ENCODE measurements around the gene NXT2.
"Not testable (repeated sequence)": the region's sequence is repeated elsewhere in the genome, so short reads cannot be mapped to it uniquely, and the experiment has no call there.

NXT2 gene

DNA sequence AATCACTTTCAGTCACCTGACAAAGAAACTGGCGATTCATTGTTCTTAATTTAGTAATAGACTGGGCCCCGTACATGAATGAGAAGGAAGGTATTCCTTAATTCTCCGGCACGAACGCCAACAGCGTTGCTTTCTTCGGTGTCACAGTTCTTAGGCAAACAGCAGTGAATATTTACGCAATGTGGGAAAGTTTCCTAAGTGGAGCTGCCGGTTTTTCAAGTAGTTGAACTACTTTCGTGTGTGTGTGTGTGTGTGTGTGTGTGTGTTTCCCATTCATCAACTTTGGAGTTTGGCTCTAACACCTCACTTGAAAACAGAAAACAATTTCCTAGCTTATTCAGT lies 651 bp downstream of the NXT2 start:
- Histone ChIP-seq H3K9me3 (ENCODE audit: insufficient read depth, low read length) (no peaks in the 10 kb centered on the region), H3K4me2 (ENCODE audit: low read depth, low read length, poor library complexity, severe bottlenecking) (peak overlapping the region; percentile 68), H3K9me2 (replicated peaks; ENCODE audit: insufficient read depth, low read length) (no peaks in the 10 kb centered on the region), H4K20me1 (ENCODE audit: low read depth, low read length) (no peaks in the 10 kb centered on the region), H3K27me3 (ENCODE audit: low read length) (no peaks in the 10 kb centered on the region), H3F3A (ENCODE audit: insufficient read depth) (no peaks in the 10 kb centered on the region), H2AFZ (ENCODE audit: low read depth, low read length, severe bottlenecking) (peak overlapping the region; percentile 85), H3K79me2 (ENCODE audit: insufficient read depth, low read length) (no peaks in the 10 kb centered on the region; the same call in 1 of the 2 replicates), H3K4me3 (ENCODE audit: insufficient read depth, low read length, poor library complexity, severe bottlenecking) (peak overlapping the region; percentile 87), H3K27ac (ENCODE audit: low read depth, low read length) (no peak overlapping the region), H3K36me3 (ENCODE audit: low read length) (no peaks in the 10 kb centered on the region), H3K9ac (ENCODE audit: low read length) (peak overlapping the region; percentile 69)
- TF ChIP-seq, protein P1, sequence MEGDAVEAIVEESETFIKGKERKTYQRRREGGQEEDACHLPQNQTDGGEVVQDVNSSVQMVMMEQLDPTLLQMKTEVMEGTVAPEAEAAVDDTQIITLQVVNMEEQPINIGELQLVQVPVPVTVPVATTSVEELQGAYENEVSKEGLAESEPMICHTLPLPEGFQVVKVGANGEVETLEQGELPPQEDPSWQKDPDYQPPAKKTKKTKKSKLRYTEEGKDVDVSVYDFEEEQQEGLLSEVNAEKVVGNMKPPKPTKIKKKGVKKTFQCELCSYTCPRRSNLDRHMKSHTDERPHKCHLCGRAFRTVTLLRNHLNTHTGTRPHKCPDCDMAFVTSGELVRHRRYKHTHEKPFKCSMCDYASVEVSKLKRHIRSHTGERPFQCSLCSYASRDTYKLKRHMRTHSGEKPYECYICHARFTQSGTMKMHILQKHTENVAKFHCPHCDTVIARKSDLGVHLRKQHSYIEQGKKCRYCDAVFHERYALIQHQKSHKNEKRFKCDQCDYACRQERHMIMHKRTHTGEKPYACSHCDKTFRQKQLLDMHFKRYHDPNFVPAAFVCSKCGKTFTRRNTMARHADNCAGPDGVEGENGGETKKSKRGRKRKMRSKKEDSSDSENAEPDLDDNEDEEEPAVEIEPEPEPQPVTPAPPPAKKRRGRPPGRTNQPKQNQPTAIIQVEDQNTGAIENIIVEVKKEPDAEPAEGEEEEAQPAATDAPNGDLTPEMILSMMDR (IDR thresholded peaks at IDR 0.05; ENCODE audit: insufficient read depth, low read length, poor library complexity, severe bottlenecking) = no peak
- TF ChIP-seq EZH2phosphoT487 (conservative IDR thresholded peaks at IDR 0.05; ENCODE audit: low read length) = no peak

DNA sequence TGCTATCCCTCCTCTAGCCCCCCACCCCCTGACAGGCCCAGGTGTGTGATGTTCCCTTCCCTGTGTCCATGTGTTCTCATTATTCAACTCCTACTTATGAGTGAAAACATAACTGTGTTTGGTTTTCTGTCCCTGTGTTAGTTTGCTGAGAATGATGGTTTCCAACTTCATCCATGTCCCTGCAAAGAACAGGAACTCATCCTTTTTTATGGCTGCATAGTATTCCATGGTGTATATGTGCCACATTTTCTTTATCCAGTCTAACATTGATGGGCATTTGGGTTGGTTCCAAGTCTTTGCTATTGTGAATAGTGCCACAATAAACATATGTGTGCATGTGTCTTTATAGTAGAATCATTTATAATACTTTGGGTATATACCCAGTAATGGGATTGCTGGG lies 2.4 kb downstream of the NXT2 start:
- not testable (repeated sequence) for H3K36me3 ChIP-seq (ENCODE audit: low read length); H3K9me3 ChIP-seq (ENCODE audit: insufficient read depth, low read length); H3F3A ChIP-seq (ENCODE audit: insufficient read depth); H3K27me3 ChIP-seq (ENCODE audit: low read length); H3K9me2 ChIP-seq (replicated peaks; ENCODE audit: insufficient read depth, low read length); H3K4me3 ChIP-seq (ENCODE audit: insufficient read depth, low read length, poor library complexity, severe bottlenecking); H3K79me2 ChIP-seq (ENCODE audit: insufficient read depth, low read length); H4K20me1 ChIP-seq (ENCODE audit: low read depth, low read length); H3K9ac ChIP-seq (ENCODE audit: low read length); H3K27ac ChIP-seq (ENCODE audit: low read depth, low read length); H2AFZ ChIP-seq (ENCODE audit: low read depth, low read length, severe bottlenecking); H3K4me2 ChIP-seq (ENCODE audit: low read depth, low read length, poor library complexity, severe bottlenecking)

DNA sequence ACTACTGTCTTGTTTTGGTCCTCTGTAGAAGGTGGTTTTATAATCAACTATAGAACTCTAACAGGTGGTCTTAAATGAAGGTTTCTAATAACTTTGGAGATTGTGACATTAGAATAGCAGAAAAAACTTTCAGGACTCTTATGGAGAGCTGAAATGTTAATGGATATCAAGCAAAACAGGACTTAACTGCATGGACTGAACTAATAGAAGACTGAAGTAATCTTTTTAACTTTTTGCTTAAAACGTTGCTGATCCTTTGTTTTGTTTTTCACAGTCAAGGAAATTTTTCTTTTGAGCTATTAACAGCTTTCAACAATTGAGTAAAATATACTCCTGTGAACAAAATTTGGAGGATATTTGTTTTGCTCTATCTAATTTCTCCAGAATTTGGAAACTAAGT lies 17.2 kb downstream of the NXT2 start:
- TF ChIP-seq, protein P1 (IDR thresholded peaks at IDR 0.05; ENCODE audit: insufficient read depth, low read length, poor library complexity, severe bottlenecking) = no peak
- no peak for TF ChIP-seq EZH2phosphoT487 (conservative IDR thresholded peaks at IDR 0.05; ENCODE audit: low read length)
- Histone ChIP-seq H3K27ac (ENCODE audit: low read depth, low read length) (no peak overlapping the region), H3K79me2 (ENCODE audit: insufficient read depth, low read length) (no peaks in the 10 kb centered on the region), H3F3A (ENCODE audit: insufficient read depth) (no peaks in the 10 kb centered on the region), H3K4me3 (ENCODE audit: insufficient read depth, low read length, poor library complexity, severe bottlenecking) (no peak overlapping the region), H3K36me3 (ENCODE audit: low read length) (no peaks in the 10 kb centered on the region), H3K9me2 (replicated peaks; ENCODE audit: insufficient read depth, low read length) (no peaks in the 10 kb centered on the region), H4K20me1 (ENCODE audit: low read depth, low read length) (no peaks in the 10 kb centered on the region), H3K27me3 (ENCODE audit: low read length) (no peaks in the 10 kb centered on the region), H3K9me3 (ENCODE audit: insufficient read depth, low read length) (no peaks in the 10 kb centered on the region), H3K9ac (ENCODE audit: low read length) (no peak overlapping the region), H3K4me2 (ENCODE audit: low read depth, low read length, poor library complexity, severe bottlenecking) (no peak overlapping the region), H2AFZ (ENCODE audit: low read depth, low read length, severe bottlenecking) (no peak overlapping the region)

DNA sequence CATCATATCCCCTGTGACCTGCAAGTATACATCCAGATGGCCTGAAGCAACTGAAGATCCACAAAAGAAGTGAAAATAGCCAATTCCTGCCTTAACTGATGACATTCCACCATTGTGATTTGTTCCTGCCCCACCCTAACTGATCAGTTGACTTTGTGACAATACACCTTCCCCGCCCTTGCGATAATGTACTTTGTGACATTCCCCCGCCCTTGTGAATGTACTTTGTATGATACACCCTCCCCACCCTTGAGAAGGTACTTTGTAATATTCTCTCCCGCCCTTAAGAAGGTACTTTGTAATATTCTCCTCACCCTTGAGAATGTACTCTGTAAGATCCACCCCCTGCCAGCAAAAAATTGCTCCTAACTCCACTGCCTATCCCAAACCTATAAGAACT lies 39.4 kb downstream of the NXT2 start:
- H3K27me3 ChIP-seq (ENCODE audit: low read length) = not testable (repeated sequence)

More for the DNA sequence above, 39.4 kb downstream of the NXT2 start:
- H3K4me2 ChIP-seq (ENCODE audit: low read depth, low read length, poor library complexity, severe bottlenecking); H3K36me3 ChIP-seq (ENCODE audit: low read length); H3K9ac ChIP-seq (ENCODE audit: low read length); H3F3A ChIP-seq (ENCODE audit: insufficient read depth); H4K20me1 ChIP-seq (ENCODE audit: low read depth, low read length); H3K4me3 ChIP-seq (ENCODE audit: insufficient read depth, low read length, poor library complexity, severe bottlenecking); H3K9me2 ChIP-seq (replicated peaks; ENCODE audit: insufficient read depth, low read length); H3K79me2 ChIP-seq (ENCODE audit: insufficient read depth, low read length); H2AFZ ChIP-seq (ENCODE audit: low read depth, low read length, severe bottlenecking); H3K9me3 ChIP-seq (ENCODE audit: insufficient read depth, low read length); H3K27ac ChIP-seq (ENCODE audit: low read depth, low read length): not testable (repeated sequence)
